ENCODE data around the gene CTNNA1.

Gene CTNNA1

GRCh38 chr5:138889994-138890393, 136.8 kb downstream of the CTNNA1 start:
- no peak for DNase-seq (ENCODE audit: low read depth)
- TF ChIP-seq CTCF (IDR thresholded peaks at IDR 0.05; ENCODE audit: insufficient read depth, low read depth, low read length, missing control alignments) = no peak
- no peak overlapping the region for H3K4me3 ChIP-seq (ENCODE audit: low read length)

GRCh38 chr5:138890644-138891043, 137.4 kb downstream of the CTNNA1 start:
- no peak for TF ChIP-seq CTCF (IDR thresholded peaks at IDR 0.05; ENCODE audit: insufficient read depth, low read depth, low read length, missing control alignments)
- DNase-seq (ENCODE audit: low read depth) = no peak
- no peak overlapping the region for H3K4me3 ChIP-seq (ENCODE audit: low read length)

GRCh38 chr5:138895918-138896317, 142.7 kb downstream of the CTNNA1 start:
- DNase-seq (ENCODE audit: low read depth) = no peak
- H3K4me3 ChIP-seq (ENCODE audit: low read length) = no peak overlapping the region
- no peak for TF ChIP-seq CTCF (IDR thresholded peaks at IDR 0.05; ENCODE audit: insufficient read depth, low read depth, low read length, missing control alignments)

- no peak for TF ChIP-seq CTCF (IDR thresholded peaks at IDR 0.05; ENCODE audit: insufficient read depth, low read depth, low read length, missing control alignments)
- H3K4me3 ChIP-seq (ENCODE audit: low read length) = no peak overlapping the region
- DNase-seq (ENCODE audit: low read depth) = no peak
Observed at GRCh38 chr5:138898299-138898698, 145.1 kb downstream of the CTNNA1 start.

GRCh38 chr5:138898742-138899141, 145.5 kb downstream of the CTNNA1 start:
- H3K4me3 ChIP-seq (ENCODE audit: low read length) = no peak overlapping the region
- no peak for TF ChIP-seq CTCF (IDR thresholded peaks at IDR 0.05; ENCODE audit: insufficient read depth, low read depth, low read length, missing control alignments)
- no peak for DNase-seq (ENCODE audit: low read depth)

- H3K4me3 ChIP-seq (ENCODE audit: low read length) = no peak overlapping the region
- peak; percentile 56 for DNase-seq (ENCODE audit: low read depth)
- TF ChIP-seq CTCF (IDR thresholded peaks at IDR 0.05; ENCODE audit: insufficient read depth, low read depth, low read length, missing control alignments) = no peak
Observed at GRCh38 chr5:138900281-138900965, 147.2 kb downstream of the CTNNA1 start.

- no peak overlapping the region for H3K4me3 ChIP-seq (ENCODE audit: low read length)
- TF ChIP-seq CTCF (IDR thresholded peaks at IDR 0.05; ENCODE audit: insufficient read depth, low read depth, low read length, missing control alignments) = no peak
- no peak for DNase-seq (ENCODE audit: low read depth)
Observed at GRCh38 chr5:138901716-138902115, 148.5 kb downstream of the CTNNA1 start.

All from epithelial cell of esophagus (primary cell).